HepG2 (cell line): ENCODE data around the gene PDIA5. TPM values are rescaled to one million over a fixed set of nuclear protein-coding genes. Genes with fewer than 3 reads are reported as not detected.

Experiments
- ARID4A ChIP-seq: sonication (generic); formaldehyde crosslinking; IDR thresholded peaks from 2 replicates; pipeline ENCODE4 v1.5.0; 2020; ENCODE audit warnings: mild to moderate bottlenecking, missing genetic modification reagents, borderline replicate concordance
- ATF1 ChIP-seq: IDR thresholded peaks from 2 replicates; pipeline ENCODE4 v1.6.1; 2016; ENCODE audit warnings: mild to moderate bottlenecking, control low read depth
- CBX1 ChIP-seq: IDR thresholded peaks from one replicate; pipeline ENCODE4 v1.6.1; 2016; ENCODE audit warnings: antibody characterized with exemption, low read depth
- KLF12 ChIP-seq: sonication (generic); formaldehyde crosslinking; IDR thresholded peaks from 2 replicates; pipeline ENCODE4 v1.4.0; 2020; ENCODE audit warnings: missing genetic modification reagents, borderline replicate concordance
- MEIS2 ChIP-seq: sonication (generic); formaldehyde crosslinking; IDR thresholded peaks from 2 replicates; pipeline ENCODE4 v1.9.0; 2021; ENCODE audit warnings: mild to moderate bottlenecking, missing genetic modification reagents
- MIXL1 ChIP-seq: IDR thresholded peaks from 2 replicates; pipeline ENCODE4 v1.6.1; 2016
- RELA ChIP-seq: sonication (generic); formaldehyde crosslinking; IDR thresholded peaks from 2 replicates; pipeline ENCODE4 v1.4.0; 2020; ENCODE audit warnings: missing genetic modification reagents
- SMARCC2 ChIP-seq: fragments of 450-650 bp; IDR thresholded peaks from 2 replicates; pipeline ENCODE4 v1.6.1; 2017; ENCODE audit warnings: antibody characterized with exemption, mild to moderate bottlenecking
- TBP ChIP-seq: sonication (generic); formaldehyde crosslinking; IDR thresholded peaks from 2 replicates; pipeline ENCODE4 v1.5.0; 2020; ENCODE audit warnings: missing genetic modification reagents
- TCF7L2 ChIP-seq: IDR thresholded peaks from 2 replicates; pipeline ENCODE4 v1.6.1; 2011; ENCODE audit warnings: mild to moderate bottlenecking, low read depth, low read length, moderate library complexity
- TGIF2 ChIP-seq: IDR thresholded peaks from 2 replicates; pipeline ENCODE4 v1.6.1; 2016; ENCODE audit warnings: control low read depth, missing compliant biosample characterization
- TRIM22 ChIP-seq: fragments of 450-650 bp; IDR thresholded peaks from 2 replicates; pipeline ENCODE4 v1.6.1; 2017
- ZBTB25 ChIP-seq: IDR thresholded peaks from 2 replicates; pipeline ENCODE4 v1.6.1; 2018; ENCODE audit warnings: missing genetic modification reagents
- ZFX ChIP-seq: sonication (generic); formaldehyde crosslinking; IDR thresholded peaks from 2 replicates; pipeline ENCODE4 v1.4.0; 2020; ENCODE audit warnings: mild to moderate bottlenecking, low read depth, missing genetic modification reagents, moderate library complexity
- ZNF136 ChIP-seq: sonication (generic); formaldehyde crosslinking; IDR thresholded peaks from 2 replicates; pipeline ENCODE4 v1.8.1; 2022; ENCODE audit warnings: low read depth, mild to moderate bottlenecking, moderate library complexity, missing genetic modification reagents
- ZNF142 ChIP-seq: sonication (generic); formaldehyde crosslinking; IDR thresholded peaks from 2 replicates; pipeline ENCODE4 v1.4.0; 2020; ENCODE audit warnings: missing genetic modification reagents
- ZNF20 ChIP-seq: sonication (generic); formaldehyde crosslinking; IDR thresholded peaks from 2 replicates; pipeline ENCODE4 v1.4.0; 2020; ENCODE audit warnings: mild to moderate bottlenecking, moderate library complexity, missing genetic modification reagents
- ZNF83 ChIP-seq: sonication (generic); formaldehyde crosslinking; IDR thresholded peaks from 2 replicates; pipeline ENCODE4 v1.4.0; 2020; ENCODE audit warnings: missing genetic modification reagents, mild to moderate bottlenecking, borderline replicate concordance
- polyA plus RNA-seq, 8 experiments: library from polyadenylated mRNA; depleted of rRNA in 3 of 8; stranded (reverse) in 7 of 8; unstranded in 1 of 8; fragments of >200 nt; fragmentation: Illumina TruSeq in 4 of 8; extraction: Trizol in 4 of 8; gene quantifications; 2 replicates each; pipeline versions ENCODE4 v1.2.1 to v1.2.3, GENCODE V29; 2011 to 2016; ENCODE audit warnings: low read depth in 4 of 8, missing spikeins in 1 of 8, mixed read lengths in 1 of 8; ENCODE audit not compliant: insufficient read depth in 1 of 8
- total RNA-seq, 5 experiments: library from RNA; depleted of rRNA; stranded (reverse); fragments of >200 nt; fragmentation: Illumina TruSeq; extraction: Trizol; gene quantifications; 2 replicates each; pipeline ENCODE4 v1.2.3, GENCODE V29; 2016; ENCODE audit warnings: low read depth in 1 of 5

PDIA5 gene
- total and polyA plus RNA-seq, 2 of the 13 experiments (the other 11 are each of a cell fraction or from before 2014, with no cell fraction given), result 51.3 to 74.3 TPM

GRCh38 chr3:123201557-123202427, 135.0 kb downstream of the PDIA5 start, which contains the start of gene SEC22A (continued):
- TF ChIP-seq RELA (CRISPR knock-in tag) (no peak), CBX1 (no peak), TCF7L2 (no peak), ZNF142 (CRISPR knock-in tag) (no peak), TGIF2 (CRISPR knock-in tag) (no peak; the same call in 1 of the 2 replicates), TBP (CRISPR knock-in tag) (no peak), ATF1 (CRISPR knock-in tag) (peak; percentile 42; the same call in 1 of the 2 replicates), ZBTB25 (no peak), TRIM22 (no peak), ZNF20 (CRISPR knock-in tag) (no peak), MEIS2 (CRISPR knock-in tag) (no peak), ZNF83 (no peak), ZNF136 (CRISPR knock-in tag) (no peak), KLF12 (no peak), SMARCC2 (no peak), ARID4A (CRISPR knock-in tag) (peak; percentile 87; the same call in 1 of the 2 replicates), MIXL1 (CRISPR knock-in tag) (no peak), ZFX (CRISPR knock-in tag) (peak; percentile 69)
